Sigmoid colon (tissue), 4 donors: ENCODE results near the gene CNMD.

Experiments
- CTCF ChIP-seq, 4 experiments: fragments of 450-650 bp in 3 of 4; fragments of 200-600 bp in 1 of 4; IDR thresholded peaks; one replicate each; pipeline ENCODE4 v1.5.1; 2016 to 2019; ENCODE audit warnings: antibody characterized with exemption in 4 of 4, mild to moderate bottlenecking in 3 of 4, moderate library complexity in 2 of 4
- EP300 ChIP-seq, 4 donors: sonication (generic); formaldehyde crosslinking; IDR thresholded peaks; one replicate each; pipeline ENCODE4 v1.6.1; 2017; ENCODE audit warnings: antibody characterized with exemption in 4 of 4
- POLR2A ChIP-seq, 2 donors: fragments of 450-650 bp; IDR thresholded peaks; one replicate each; pipeline ENCODE4 v1.6.1; 2016; ENCODE audit warnings: antibody characterized with exemption in 2 of 2, mild to moderate bottlenecking in 2 of 2, moderate library complexity in 2 of 2
- POLR2AphosphoS5 ChIP-seq, 4 donors: sonication (generic); formaldehyde crosslinking; IDR thresholded peaks; one replicate each; pipeline ENCODE4 v1.6.1; 2017; ENCODE audit warnings: antibody characterized with exemption in 4 of 4

- TF ChIP-seq CTCF (IDR thresholded peaks at IDR 0.05) (no peak), POLR2A (IDR thresholded peaks at IDR 0.05) (no peak), POLR2AphosphoS5 (IDR thresholded peaks at IDR 0.05) (no peak), EP300 (IDR thresholded peaks at IDR 0.05) (no peak)
These were observed 39.5 kb upstream of the CNMD start for GRCh38 chr13:52779103-52779502.
